Measurements from ENCODE around the gene RMND5A.

The RMND5A gene

GRCh38 chr2:86787736-86788135 is 67.6 kb downstream of the RMND5A start:
- H3K27me3 ChIP-seq (ENCODE audit: control insufficient read depth, insufficient read depth, low read length), result peaks cover 58% of the 10 kb centered on the region

GRCh38 chr2:86788165-86788564 is 68.1 kb downstream of the RMND5A start:
- H3K9ac ChIP-seq (ENCODE audit: low read depth, low read length), result no peak overlapping the region
- H3K27me3 ChIP-seq (ENCODE audit: control insufficient read depth, insufficient read depth, low read length), result peaks cover 63% of the 10 kb centered on the region
- no peak overlapping the region for H3K4me3 ChIP-seq (ENCODE audit: low read depth, low read length)
- no peaks in the 10 kb centered on the region for H3K4me1 ChIP-seq (ENCODE audit: control insufficient read depth, insufficient read depth, low read length)
- no peaks in the 10 kb centered on the region for H3K36me3 ChIP-seq (ENCODE audit: control insufficient read depth, insufficient read depth, low read length)
- H3K9me3 ChIP-seq (ENCODE audit: control insufficient read depth, insufficient read depth, low read length), result no peaks in the 10 kb centered on the region

More at GRCh38 chr2:86787736-86788135, 67.6 kb downstream of the RMND5A start:
- Histone ChIP-seq H3K4me3 (ENCODE audit: low read depth, low read length) (no peak overlapping the region), H3K9me3 (ENCODE audit: control insufficient read depth, insufficient read depth, low read length) (no peaks in the 10 kb centered on the region), H3K36me3 (ENCODE audit: control insufficient read depth, insufficient read depth, low read length) (no peaks in the 10 kb centered on the region), H3K4me1 (ENCODE audit: control insufficient read depth, insufficient read depth, low read length) (no peaks in the 10 kb centered on the region), H3K9ac (ENCODE audit: low read depth, low read length) (no peak overlapping the region)

- Histone ChIP-seq H3K9ac (ENCODE audit: low read depth, low read length) (no peak overlapping the region), H3K27me3 (ENCODE audit: control insufficient read depth, insufficient read depth, low read length) (peaks cover 68% of the 10 kb centered on the region), H3K4me3 (ENCODE audit: low read depth, low read length) (peak overlapping the region; percentile 43), H3K9me3 (ENCODE audit: control insufficient read depth, insufficient read depth, low read length) (no peaks in the 10 kb centered on the region), H3K36me3 (ENCODE audit: control insufficient read depth, insufficient read depth, low read length) (no peaks in the 10 kb centered on the region), H3K4me1 (ENCODE audit: control insufficient read depth, insufficient read depth, low read length) (no peaks in the 10 kb centered on the region)
Measured at GRCh38 chr2:86788881-86789686, 69.0 kb downstream of the RMND5A start.

- Histone ChIP-seq H3K4me3 (ENCODE audit: low read depth, low read length) (peak overlapping the region; percentile 43), H3K4me1 (ENCODE audit: control insufficient read depth, insufficient read depth, low read length) (no peaks in the 10 kb centered on the region), H3K9ac (ENCODE audit: low read depth, low read length) (no peak overlapping the region), H3K9me3 (ENCODE audit: control insufficient read depth, insufficient read depth, low read length) (no peaks in the 10 kb centered on the region), H3K27me3 (ENCODE audit: control insufficient read depth, insufficient read depth, low read length) (peaks cover 74% of the 10 kb centered on the region), H3K36me3 (ENCODE audit: control insufficient read depth, insufficient read depth, low read length) (no peaks in the 10 kb centered on the region)
Measured at GRCh38 chr2:86789687-86790133, 69.6 kb downstream of the RMND5A start.

- no peaks in the 10 kb centered on the region for H3K36me3 ChIP-seq (ENCODE audit: control insufficient read depth, insufficient read depth, low read length)
- no peaks in the 10 kb centered on the region for H3K4me1 ChIP-seq (ENCODE audit: control insufficient read depth, insufficient read depth, low read length)
- no peak overlapping the region for H3K9ac ChIP-seq (ENCODE audit: low read depth, low read length)
- H3K4me3 ChIP-seq (ENCODE audit: low read depth, low read length), result peak overlapping the region; percentile 43
- H3K27me3 ChIP-seq (ENCODE audit: control insufficient read depth, insufficient read depth, low read length), result peaks cover 78% of the 10 kb centered on the region
- no peaks in the 10 kb centered on the region for H3K9me3 ChIP-seq (ENCODE audit: control insufficient read depth, insufficient read depth, low read length)
Measured at GRCh38 chr2:86790134-86790675, 70.1 kb downstream of the RMND5A start.

- no peaks in the 10 kb centered on the region for H3K4me1 ChIP-seq (ENCODE audit: control insufficient read depth, insufficient read depth, low read length)
- H3K36me3 ChIP-seq (ENCODE audit: control insufficient read depth, insufficient read depth, low read length), result no peaks in the 10 kb centered on the region
- H3K9ac ChIP-seq (ENCODE audit: low read depth, low read length), result no peak within 1 kb of the TSS
- no peaks in the 10 kb centered on the region for H3K9me3 ChIP-seq (ENCODE audit: control insufficient read depth, insufficient read depth, low read length)
- H3K4me3 ChIP-seq (ENCODE audit: low read depth, low read length), result peak within 1 kb of the TSS; percentile 46
- peaks cover 76% of the 10 kb centered on the region for H3K27me3 ChIP-seq (ENCODE audit: control insufficient read depth, insufficient read depth, low read length)
Measured at GRCh38 chr2:86790676-86791572, 70.8 kb downstream of the RMND5A start, which contains the start of gene CD8A. Gene CD8A (minus strand): TSS chr2:86790913. CDS start chr2:86790825, 88 bp downstream.

- Histone ChIP-seq H3K4me3 (ENCODE audit: low read depth, low read length) (peak overlapping the region; percentile 46), H3K36me3 (ENCODE audit: control insufficient read depth, insufficient read depth, low read length) (no peaks in the 10 kb centered on the region), H3K27me3 (ENCODE audit: control insufficient read depth, insufficient read depth, low read length) (peaks cover 72% of the 10 kb centered on the region), H3K9me3 (ENCODE audit: control insufficient read depth, insufficient read depth, low read length) (no peaks in the 10 kb centered on the region), H3K9ac (ENCODE audit: low read depth, low read length) (no peak overlapping the region), H3K4me1 (ENCODE audit: control insufficient read depth, insufficient read depth, low read length) (no peaks in the 10 kb centered on the region)
Measured at GRCh38 chr2:86791573-86791972, 71.5 kb downstream of the RMND5A start.

GRCh38 chr2:86793752-86794151 is 73.7 kb downstream of the RMND5A start:
- Histone ChIP-seq H3K9ac (ENCODE audit: low read depth, low read length) (no peak overlapping the region), H3K9me3 (ENCODE audit: control insufficient read depth, insufficient read depth, low read length) (no peaks in the 10 kb centered on the region), H3K4me1 (ENCODE audit: control insufficient read depth, insufficient read depth, low read length) (no peaks in the 10 kb centered on the region), H3K4me3 (ENCODE audit: low read depth, low read length) (no peak overlapping the region), H3K27me3 (ENCODE audit: control insufficient read depth, insufficient read depth, low read length) (peaks cover 57% of the 10 kb centered on the region), H3K36me3 (ENCODE audit: control insufficient read depth, insufficient read depth, low read length) (no peaks in the 10 kb centered on the region)

GRCh38 chr2:86794861-86795260 is 74.8 kb downstream of the RMND5A start:
- no peaks in the 10 kb centered on the region for H3K36me3 ChIP-seq (ENCODE audit: control insufficient read depth, insufficient read depth, low read length)
- no peaks in the 10 kb centered on the region for H3K9me3 ChIP-seq (ENCODE audit: control insufficient read depth, insufficient read depth, low read length)
- H3K27me3 ChIP-seq (ENCODE audit: control insufficient read depth, insufficient read depth, low read length), result peaks cover 46% of the 10 kb centered on the region
- no peak overlapping the region for H3K4me3 ChIP-seq (ENCODE audit: low read depth, low read length)
- no peaks in the 10 kb centered on the region for H3K4me1 ChIP-seq (ENCODE audit: control insufficient read depth, insufficient read depth, low read length)
- H3K9ac ChIP-seq (ENCODE audit: low read depth, low read length), result no peak overlapping the region

GRCh38 chr2:86800856-86801567 is 80.9 kb downstream of the RMND5A start:
- Histone ChIP-seq H3K27me3 (ENCODE audit: control insufficient read depth, insufficient read depth, low read length) (peaks cover 10% of the 10 kb centered on the region), H3K4me1 (ENCODE audit: control insufficient read depth, insufficient read depth, low read length) (no peaks in the 10 kb centered on the region), H3K9me3 (ENCODE audit: control insufficient read depth, insufficient read depth, low read length) (no peaks in the 10 kb centered on the region), H3K9ac (ENCODE audit: low read depth, low read length) (no peak overlapping the region), H3K36me3 (ENCODE audit: control insufficient read depth, insufficient read depth, low read length) (no peaks in the 10 kb centered on the region), H3K4me3 (ENCODE audit: low read depth, low read length) (no peak overlapping the region)
